ENCODE results near the gene TMEM151B.
A peak's percentile ranks its signal among the peaks of the same experiment; 100 is the strongest.
"Not testable (repeated sequence)": the region's sequence is repeated elsewhere in the genome, so short reads cannot be mapped to it uniquely, and the experiment has no call there.

The TMEM151B gene

GRCh38 chr6:44341095-44341890 is 71.0 kb downstream of the TMEM151B start:
- H3K4me3 ChIP-seq (ENCODE audit: low read depth, low read length): no peak overlapping the region
- no peak for DNase-seq (ENCODE audit: low read depth)

DNA sequence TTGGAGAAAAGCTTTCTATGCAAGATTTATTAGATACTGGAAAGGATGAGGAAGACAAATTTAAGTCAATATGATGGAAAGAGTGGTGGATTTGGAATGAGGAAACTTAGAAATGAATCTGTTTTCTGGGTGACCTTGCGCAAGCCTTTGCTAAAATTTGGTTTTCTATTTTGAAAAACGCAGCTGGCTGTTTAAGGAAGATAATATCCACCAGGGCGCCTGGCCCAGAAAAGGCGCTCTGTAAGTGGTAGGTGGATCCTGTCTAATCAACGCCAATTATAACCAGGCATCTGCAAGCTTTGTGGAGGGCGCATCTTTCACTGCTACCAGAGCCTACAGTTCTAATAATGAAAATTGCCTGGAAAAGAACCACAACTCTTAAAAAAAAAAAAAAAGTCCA is 71.8 kb downstream of the TMEM151B start:
- DNase-seq (ENCODE audit: low read depth): no peak
- H3K4me3 ChIP-seq (ENCODE audit: low read depth, low read length): peak overlapping the region; percentile 12

DNA sequence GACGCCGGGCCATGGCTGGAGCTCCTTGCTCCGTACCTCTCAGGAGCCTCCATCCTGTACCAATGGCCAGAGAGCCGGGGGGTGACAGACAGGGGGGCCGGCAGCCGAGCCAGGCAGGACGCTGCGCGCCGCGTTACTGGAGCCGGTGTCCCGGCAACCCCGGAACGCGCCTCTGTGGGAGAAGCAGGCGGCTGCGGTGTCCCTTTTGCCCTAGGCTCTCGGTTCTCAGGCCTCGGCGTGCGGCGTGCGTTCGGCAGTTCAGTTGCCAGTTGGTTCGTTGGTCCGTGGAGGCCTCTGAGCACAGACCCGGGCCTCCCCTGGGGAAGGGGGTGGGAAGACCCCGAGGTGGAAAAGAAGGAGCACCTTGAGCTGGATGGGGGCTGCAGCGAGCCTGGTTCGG is 72.2 kb downstream of the TMEM151B start, which contains the start of gene SPATS1:
Gene SPATS1 (plus strand): TSS at position 162 of the 400 bp plus-strand sequence. CDS start 446 bp downstream, outside the sequence.
- peak within 1 kb of the TSS; percentile 12 for H3K4me3 ChIP-seq (ENCODE audit: low read depth, low read length)
- no peak for DNase-seq (ENCODE audit: low read depth)

GRCh38 chr6:44346818-44347217 is 76.6 kb downstream of the TMEM151B start:
- H3K4me3 ChIP-seq (ENCODE audit: low read depth, low read length); DNase-seq (ENCODE audit: low read depth): not testable (repeated sequence)

- H3K4me3 ChIP-seq (ENCODE audit: low read depth, low read length): no peak overlapping the region
- no peak for DNase-seq (ENCODE audit: low read depth)
These were observed 79.8 kb downstream of the TMEM151B start for GRCh38 chr6:44349904-44350649.

DNA sequence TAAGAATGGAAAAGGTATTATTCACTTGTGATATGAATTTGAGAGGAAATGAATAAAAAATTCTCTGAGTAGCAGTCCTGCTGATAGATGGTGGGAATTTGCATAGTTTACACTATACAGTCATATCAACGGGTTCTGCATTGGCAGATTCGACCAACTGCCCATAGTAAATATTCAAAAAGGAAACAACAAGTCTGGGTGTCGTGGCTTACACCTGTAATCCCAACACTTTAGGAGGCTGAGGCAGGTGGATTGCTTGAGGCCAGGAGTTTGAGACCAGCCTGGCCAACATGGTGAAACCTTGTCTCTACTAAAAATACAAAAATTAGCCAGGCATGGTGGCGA is 80.4 kb downstream of the TMEM151B start:
- H3K4me3 ChIP-seq (ENCODE audit: low read depth, low read length); DNase-seq (ENCODE audit: low read depth): not testable (repeated sequence)

- DNase-seq (ENCODE audit: low read depth): no peak
- no peak overlapping the region for H3K4me3 ChIP-seq (ENCODE audit: low read depth, low read length)
These were observed 82.0 kb downstream of the TMEM151B start for GRCh38 chr6:44352259-44352658.

- DNase-seq (ENCODE audit: low read depth): no peak
- H3K4me3 ChIP-seq (ENCODE audit: low read depth, low read length): no peak overlapping the region
These were observed 83.1 kb downstream of the TMEM151B start for GRCh38 chr6:44353336-44353735.

DNA sequence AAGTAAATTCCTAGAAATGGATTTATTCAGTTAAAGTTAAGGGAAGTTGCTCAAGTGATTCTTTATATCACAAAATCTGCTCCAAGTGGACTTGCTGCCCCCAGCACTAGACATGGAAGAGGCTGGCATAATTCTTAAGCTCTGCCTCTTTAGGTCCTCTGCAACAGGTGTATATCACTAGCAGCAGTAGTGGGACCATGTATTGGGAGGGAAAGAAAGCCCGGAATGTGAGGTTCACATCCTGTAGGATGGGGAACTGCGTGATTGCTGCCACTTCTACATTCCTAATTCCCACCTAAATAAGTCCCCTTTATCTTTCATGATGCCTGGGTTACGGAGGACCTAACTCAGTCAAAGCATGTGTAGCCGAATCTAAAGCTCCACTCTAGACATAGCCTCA is 85.4 kb downstream of the TMEM151B start:
- H3K4me3 ChIP-seq (ENCODE audit: low read depth, low read length): no peak overlapping the region
- no peak for DNase-seq (ENCODE audit: low read depth)

GRCh38 chr6:44356487-44356886 is 86.2 kb downstream of the TMEM151B start:
- no peak for DNase-seq (ENCODE audit: low read depth)
- H3K4me3 ChIP-seq (ENCODE audit: low read depth, low read length): no peak overlapping the region

Data from skeletal muscle cell (primary cell).